Eye (tissue), 1 donor: Measurements from ENCODE around the gene EIF4G2.
"Not testable (repeated sequence)": the region's sequence is repeated elsewhere in the genome, so short reads cannot be mapped to it uniquely, and the experiment has no call there.

ENCODE experiments used
- DNase-seq: peaks from one replicate; pipeline ENCODE4 v3.0.0-alpha.2; 2015

EIF4G2 gene

GRCh38 chr11:10808553-10809372 lies at the start of gene EIF4G2:
Gene EIF4G2, minus strand, starts transcription at chr11:10808926.
- peak; percentile 99 for DNase-seq

GRCh38 chr11:10857709-10858438 lies 49.1 kb upstream of the EIF4G2 start, which contains the start of gene ZBED5:
Gene ZBED5, minus strand, starts transcription at chr11:10858053. Its CDS starts 3,108 bp downstream, at chr11:10854945.
- peak; percentile 99 for DNase-seq

- DNase-seq, result no peak
Measured at GRCh38 chr11:10857459-10857708, 48.7 kb upstream of the EIF4G2 start.

GRCh38 chr11:10856689-10857458 lies 48.1 kb upstream of the EIF4G2 start:
- DNase-seq, result peak; percentile 90

- DNase-seq, result no peak
Measured at GRCh38 chr11:10855295-10855694, 46.6 kb upstream of the EIF4G2 start.

GRCh38 chr11:10847960-10848860 lies 39.5 kb upstream of the EIF4G2 start:
- DNase-seq, result no peak

GRCh38 chr11:10846660-10847059 lies 37.9 kb upstream of the EIF4G2 start:
- no peak for DNase-seq

GRCh38 chr11:10845589-10845988 lies 36.9 kb upstream of the EIF4G2 start:
- DNase-seq, result no peak

- no peak for DNase-seq
Measured at GRCh38 chr11:10844796-10845195, 36.1 kb upstream of the EIF4G2 start.

- no peak for DNase-seq
Measured at GRCh38 chr11:10844356-10844755, 35.6 kb upstream of the EIF4G2 start.

GRCh38 chr11:10838881-10839280 lies 30.2 kb upstream of the EIF4G2 start:
- no peak for DNase-seq

- no peak for DNase-seq
Measured at GRCh38 chr11:10838083-10838482, 29.4 kb upstream of the EIF4G2 start.

GRCh38 chr11:10836884-10837283 lies 28.2 kb upstream of the EIF4G2 start:
- DNase-seq, result not testable (repeated sequence)

- no peak for DNase-seq
Measured at GRCh38 chr11:10829139-10829538, 20.4 kb upstream of the EIF4G2 start.

- no peak for DNase-seq
Measured at GRCh38 chr11:10828402-10828801, 19.7 kb upstream of the EIF4G2 start.

GRCh38 chr11:10824888-10825287 lies 16.2 kb upstream of the EIF4G2 start:
- DNase-seq, result no peak

- no peak for DNase-seq
Measured at GRCh38 chr11:10823152-10823579, 14.4 kb upstream of the EIF4G2 start.

GRCh38 chr11:10822491-10822890 lies 13.8 kb upstream of the EIF4G2 start:
- not testable (repeated sequence) for DNase-seq

GRCh38 chr11:10818594-10818993 lies 9.9 kb upstream of the EIF4G2 start:
- DNase-seq, result no peak

- no peak for DNase-seq
Measured at GRCh38 chr11:10813945-10814344, 5.2 kb upstream of the EIF4G2 start.

- DNase-seq, result peak; percentile 74
Measured at GRCh38 chr11:10809373-10810160, 841 bp upstream of the EIF4G2 start.

GRCh38 chr11:10808235-10808552 lies 532 bp downstream of the EIF4G2 start:
- DNase-seq, result no peak
